ENCODE data around the gene ANO6. TPM values are rescaled to one million over a fixed set of nuclear protein-coding genes. Genes with fewer than 3 reads are reported as not detected.
A peak's percentile ranks its signal among the peaks of the same experiment; 100 is the strongest.

ANO6 gene
- total and polyA plus RNA-seq, 2 donors (not counting 1 experiment from before 2014, with no cell fraction given), result 6.6 to 19.5 TPM

DNA sequence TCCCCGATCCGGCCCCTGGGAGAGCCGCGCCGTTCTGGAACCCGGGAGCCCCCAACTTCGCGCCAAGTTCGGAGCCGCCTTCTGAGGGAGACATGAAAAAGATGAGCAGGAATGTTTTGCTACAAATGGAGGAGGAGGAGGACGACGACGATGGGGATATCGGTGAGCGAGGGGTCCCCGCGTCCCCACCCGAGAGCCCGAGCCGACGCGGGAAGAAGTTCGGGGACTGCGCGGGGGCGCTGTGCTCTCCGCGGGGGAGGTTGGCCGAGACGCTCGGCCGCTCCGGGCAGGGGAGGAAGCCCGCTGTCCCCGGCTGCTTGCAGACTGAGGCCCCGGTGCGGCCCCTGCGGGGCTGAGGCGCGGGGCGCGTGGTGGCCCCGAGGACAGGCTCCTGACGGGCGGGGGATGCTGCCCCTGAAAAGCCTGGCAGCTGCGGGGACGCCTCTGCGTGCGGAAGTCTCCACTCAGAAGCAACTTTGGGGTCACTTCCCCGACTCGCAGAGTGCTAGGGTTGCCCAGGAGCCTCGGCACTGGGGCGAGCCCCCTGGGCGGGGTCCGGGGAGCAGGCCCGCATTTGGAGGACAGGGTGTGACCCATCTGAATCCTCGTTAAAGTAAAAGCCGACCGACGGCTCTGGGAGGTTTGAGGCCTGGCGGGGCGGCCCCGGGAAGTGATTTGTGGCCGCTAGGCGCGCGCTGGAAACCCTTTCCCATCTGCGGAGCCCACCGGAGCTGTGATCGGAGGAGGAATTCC lies 511 bp downstream of the ANO6 start:
- Histone ChIP-seq H3K27me3 (replicated peaks in 1 of 4; ENCODE audit: control extremely low read depth in 1 of 4, control insufficient read depth in 3 of 4, insufficient read depth in 4 of 4, low read length in 3 of 4) (no peaks in the 10 kb centered on the region), H3K4me2 (replicated peaks; ENCODE audit: low read depth, low read length, poor library complexity, severe bottlenecking) (peak overlapping the region; percentile 83), H3K9me3 (ENCODE audit: control extremely low read depth in 1 of 3, control insufficient read depth in 2 of 3, insufficient read depth in 1 of 3, low read length in 2 of 3) (no peaks in the 10 kb centered on the region), H4K20me1 (ENCODE audit: control insufficient read depth, insufficient read depth, low read length, poor library complexity, severe bottlenecking) (peaks cover 7% of the 10 kb centered on the region), H3K9ac (ENCODE audit: low read length) (peak overlapping the region; percentile 75), H2AFZ (ENCODE audit: insufficient read depth, low read depth, low read length, poor library complexity, severe bottlenecking) (peak overlapping the region; percentile 71), H3K36me3 (replicated peaks in 1 of 2; ENCODE audit: control extremely low read depth in 1 of 2, control insufficient read depth in 1 of 2, extremely low read depth in 1 of 2, insufficient read depth in 2 of 2, low read length in 1 of 2) (no peaks in the 10 kb centered on the region), H3K4me1 (ENCODE audit: control insufficient read depth in 2 of 2, insufficient read depth in 2 of 2, low read length in 2 of 2) (peaks cover 14% of the 10 kb centered on the region in 2 donors), H3K79me2 (ENCODE audit: control insufficient read depth, insufficient read depth, low read length) (peaks cover 38% of the 10 kb centered on the region), H3K27ac (ENCODE audit: low read length in 2 of 2) (peak overlapping the region; percentile 37 to 68), H3K4me3 (ENCODE audit: control extremely low read depth in 1 of 5, extremely low read depth in 1 of 5, insufficient read depth in 1 of 5, low read depth in 2 of 5, low read length in 4 of 5) (peak overlapping the region; percentile 63 to 93 (median 82))
- peak overlapping the region; percentile 89 for H3K27ac Mint-ChIP-seq
- no peak for TF ChIP-seq EZH2 (IDR thresholded peaks at IDR 0.05; ENCODE audit: borderline replicate concordance, insufficient read depth, low read depth, low read length, poor library complexity, severe bottlenecking)
- TF ChIP-seq, protein P1, sequence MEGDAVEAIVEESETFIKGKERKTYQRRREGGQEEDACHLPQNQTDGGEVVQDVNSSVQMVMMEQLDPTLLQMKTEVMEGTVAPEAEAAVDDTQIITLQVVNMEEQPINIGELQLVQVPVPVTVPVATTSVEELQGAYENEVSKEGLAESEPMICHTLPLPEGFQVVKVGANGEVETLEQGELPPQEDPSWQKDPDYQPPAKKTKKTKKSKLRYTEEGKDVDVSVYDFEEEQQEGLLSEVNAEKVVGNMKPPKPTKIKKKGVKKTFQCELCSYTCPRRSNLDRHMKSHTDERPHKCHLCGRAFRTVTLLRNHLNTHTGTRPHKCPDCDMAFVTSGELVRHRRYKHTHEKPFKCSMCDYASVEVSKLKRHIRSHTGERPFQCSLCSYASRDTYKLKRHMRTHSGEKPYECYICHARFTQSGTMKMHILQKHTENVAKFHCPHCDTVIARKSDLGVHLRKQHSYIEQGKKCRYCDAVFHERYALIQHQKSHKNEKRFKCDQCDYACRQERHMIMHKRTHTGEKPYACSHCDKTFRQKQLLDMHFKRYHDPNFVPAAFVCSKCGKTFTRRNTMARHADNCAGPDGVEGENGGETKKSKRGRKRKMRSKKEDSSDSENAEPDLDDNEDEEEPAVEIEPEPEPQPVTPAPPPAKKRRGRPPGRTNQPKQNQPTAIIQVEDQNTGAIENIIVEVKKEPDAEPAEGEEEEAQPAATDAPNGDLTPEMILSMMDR (IDR thresholded peaks at IDR 0.05), result peak; percentile 15
- ChIA-PET POLR2A (no interaction called here), CTCF (interaction anchor here (0.7 to 1.7 kb wide), 5 partner anchors 25 to 46 kb away, joined by 3 to 6 read pairs (median 3); no protein-coding TSS in a partner anchor)
- peaks cover 49% of the 10 kb centered on the region for H3K4me1 Mint-ChIP-seq
- WGBS (ENCODE audit: insufficient coverage), result under 1% methylated on average over 70 of the region's 70 CpGs
- intact Hi-C loops (cut with micrococcal nuclease), result loop anchor here (1.0 to 10.0 kb wide), 4 partner anchors 511 to 1459 kb away; partner anchors contain the start of genes IRAK4, PUS7L and SCAF11
- ATAC-seq (ENCODE audit: low read depth), result peak; percentile 44
- H3K9me3 Mint-ChIP-seq (ENCODE audit: insufficient read depth), result no peaks in the 10 kb centered on the region
- no peaks in the 10 kb centered on the region for H3K27me3 Mint-ChIP-seq
- DNase-seq, result peak; percentile 69
- H3K4me3 Mint-ChIP-seq, result peak overlapping the region; percentile 96

Data from B cell (primary cell).